ENCODE results near the gene ABCA12. TPM values are rescaled to one million over a fixed set of nuclear protein-coding genes. Genes with fewer than 3 reads are reported as not detected.
A peak's percentile ranks its signal among the peaks of the same experiment; 100 is the strongest.

ABCA12 gene
- total RNA-seq, 2 donors from 2014 or later, result 0.07 TPM; not detected in 1

DNA sequence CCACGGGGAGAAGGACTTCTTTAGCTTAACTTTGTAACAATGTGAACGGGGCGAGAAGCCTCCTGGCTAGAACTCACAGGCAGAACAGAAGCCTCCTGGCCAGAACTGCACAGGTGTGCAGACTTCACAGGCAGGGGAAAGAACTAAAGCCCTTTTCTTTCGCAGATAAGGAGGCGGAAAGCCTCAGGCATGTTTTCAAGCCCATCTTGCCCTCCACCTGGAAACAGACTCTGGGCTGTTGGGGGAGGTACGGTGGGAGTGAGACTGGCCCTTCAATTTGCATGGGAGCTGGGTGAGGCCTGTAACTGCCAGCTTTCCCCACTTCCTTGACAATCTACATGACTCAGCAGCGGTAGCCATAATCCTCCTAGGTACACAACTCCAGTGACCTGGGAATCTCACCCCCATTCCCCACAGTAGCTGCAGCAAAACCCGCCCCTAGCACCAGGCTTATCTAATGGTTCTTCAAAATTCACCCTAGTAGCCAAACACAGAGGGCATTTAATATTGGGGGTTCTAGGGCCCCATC, 22.9 kb upstream of the ABCA12 start:
- no peak overlapping the region for H3K4me3 Mint-ChIP-seq
- TF ChIP-seq, protein P1, sequence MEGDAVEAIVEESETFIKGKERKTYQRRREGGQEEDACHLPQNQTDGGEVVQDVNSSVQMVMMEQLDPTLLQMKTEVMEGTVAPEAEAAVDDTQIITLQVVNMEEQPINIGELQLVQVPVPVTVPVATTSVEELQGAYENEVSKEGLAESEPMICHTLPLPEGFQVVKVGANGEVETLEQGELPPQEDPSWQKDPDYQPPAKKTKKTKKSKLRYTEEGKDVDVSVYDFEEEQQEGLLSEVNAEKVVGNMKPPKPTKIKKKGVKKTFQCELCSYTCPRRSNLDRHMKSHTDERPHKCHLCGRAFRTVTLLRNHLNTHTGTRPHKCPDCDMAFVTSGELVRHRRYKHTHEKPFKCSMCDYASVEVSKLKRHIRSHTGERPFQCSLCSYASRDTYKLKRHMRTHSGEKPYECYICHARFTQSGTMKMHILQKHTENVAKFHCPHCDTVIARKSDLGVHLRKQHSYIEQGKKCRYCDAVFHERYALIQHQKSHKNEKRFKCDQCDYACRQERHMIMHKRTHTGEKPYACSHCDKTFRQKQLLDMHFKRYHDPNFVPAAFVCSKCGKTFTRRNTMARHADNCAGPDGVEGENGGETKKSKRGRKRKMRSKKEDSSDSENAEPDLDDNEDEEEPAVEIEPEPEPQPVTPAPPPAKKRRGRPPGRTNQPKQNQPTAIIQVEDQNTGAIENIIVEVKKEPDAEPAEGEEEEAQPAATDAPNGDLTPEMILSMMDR (conservative IDR thresholded peaks at IDR 0.05), result no peak
- peak overlapping the region; percentile 23 for H3K27ac Mint-ChIP-seq
- H3K36me3 Mint-ChIP-seq (ENCODE audit: low read depth), result peaks cover 2% of the 10 kb centered on the region
- DNase-seq, result peak; percentile 50
- H3K4me1 ChIP-seq (ENCODE audit: control insufficient read depth, insufficient read depth, low read length), result no peaks in the 10 kb centered on the region
- H3K27ac ChIP-seq (ENCODE audit: low read depth, low read length), result no peak overlapping the region
- H3K4me3 ChIP-seq (ENCODE audit: low read length), result no peak overlapping the region
- H3K9ac ChIP-seq (ENCODE audit: extremely low read depth, low read length, poor library complexity, severe bottlenecking), result no peak overlapping the region
- no peaks in the 10 kb centered on the region for H3K27me3 ChIP-seq (ENCODE audit: control insufficient read depth, insufficient read depth, low read length, poor library complexity, severe bottlenecking)
- no peaks in the 10 kb centered on the region for H3K4me1 Mint-ChIP-seq
- WGBS, 2 experiments (ENCODE audit: insufficient coverage in 1 of 2, insufficient read length in 1 of 2), result 95 to 100% methylated on average over 1 to 8 of the region's 8 CpGs
- no peaks in the 10 kb centered on the region for H3K27me3 Mint-ChIP-seq (ENCODE audit: insufficient read depth)
- no peaks in the 10 kb centered on the region for H3K9me3 ChIP-seq (ENCODE audit: control insufficient read depth, low read length)
- H3K9me3 Mint-ChIP-seq, result peaks cover 37% of the 10 kb centered on the region
- H3K36me3 ChIP-seq (ENCODE audit: control insufficient read depth, insufficient read depth, low read length), result no peaks in the 10 kb centered on the region

DNA sequence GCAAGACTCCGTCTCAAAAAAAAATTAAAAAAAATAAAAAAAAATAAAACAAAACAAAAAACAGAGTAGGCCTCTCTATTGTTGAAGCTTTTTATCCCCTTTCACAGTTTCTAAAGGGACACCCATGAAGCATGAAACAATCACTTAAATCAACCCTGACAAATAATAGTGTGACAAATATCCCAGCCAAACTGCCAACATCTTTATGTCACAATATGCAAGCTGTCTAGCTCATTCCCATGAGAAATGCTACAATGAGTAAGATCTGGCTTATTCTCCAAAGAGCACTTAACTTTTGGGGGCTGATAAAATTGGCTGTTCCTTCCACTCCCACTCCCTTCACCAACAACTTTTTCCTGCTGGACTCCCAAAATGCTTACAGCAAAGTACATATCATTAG, 21.7 kb upstream of the ABCA12 start:
- Histone ChIP-seq H3K36me3 (ENCODE audit: control insufficient read depth, insufficient read depth, low read length) (no peaks in the 10 kb centered on the region), H3K9ac (ENCODE audit: extremely low read depth, low read length, poor library complexity, severe bottlenecking) (no peak overlapping the region), H3K27me3 (ENCODE audit: control insufficient read depth, insufficient read depth, low read length, poor library complexity, severe bottlenecking) (no peaks in the 10 kb centered on the region), H3K4me3 (ENCODE audit: low read length) (no peak overlapping the region), H3K4me1 (ENCODE audit: control insufficient read depth, insufficient read depth, low read length) (no peaks in the 10 kb centered on the region), H3K9me3 (ENCODE audit: control insufficient read depth, low read length) (no peaks in the 10 kb centered on the region), H3K27ac (ENCODE audit: low read depth, low read length) (no peak overlapping the region)
- Mint-ChIP-seq H3K4me1 (no peaks in the 10 kb centered on the region), H3K9me3 (peaks cover 35% of the 10 kb centered on the region), H3K27me3 (ENCODE audit: insufficient read depth) (no peaks in the 10 kb centered on the region), H3K27ac (no peak overlapping the region), H3K4me3 (no peak overlapping the region), H3K36me3 (ENCODE audit: low read depth) (peaks cover 2% of the 10 kb centered on the region)
- WGBS, 2 experiments (ENCODE audit: insufficient coverage in 1 of 2, insufficient read length in 1 of 2), result no CpG with 5 or more reads among the region's 1 CpG
- DNase-seq, result no peak
- TF ChIP-seq, protein P1 (conservative IDR thresholded peaks at IDR 0.05), result no peak

DNA sequence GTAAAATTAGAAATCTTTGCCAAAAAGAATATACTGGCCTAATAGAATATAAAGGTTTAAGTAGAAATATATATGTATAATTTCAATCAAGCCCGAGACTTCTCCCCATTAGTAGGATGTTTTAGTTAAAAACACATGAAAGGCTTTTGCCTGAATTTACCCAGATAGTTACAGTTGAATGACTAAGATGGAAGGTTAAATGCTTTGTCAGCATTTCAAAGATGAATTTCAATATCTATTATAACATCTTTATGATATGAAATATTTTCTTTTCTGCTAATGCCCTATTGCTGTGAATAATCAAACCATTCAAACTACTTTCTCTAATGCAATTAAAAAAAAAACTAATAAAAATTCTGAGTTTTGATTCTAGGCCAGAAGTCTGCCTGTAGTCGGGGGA, 18.0 kb upstream of the ABCA12 start:
- no peaks in the 10 kb centered on the region for H3K27me3 ChIP-seq (ENCODE audit: control insufficient read depth, insufficient read depth, low read length, poor library complexity, severe bottlenecking)
- no peak overlapping the region for H3K27ac ChIP-seq (ENCODE audit: low read depth, low read length)
- H3K4me1 ChIP-seq (ENCODE audit: control insufficient read depth, insufficient read depth, low read length), result no peaks in the 10 kb centered on the region
- Mint-ChIP-seq H3K27me3 (ENCODE audit: insufficient read depth) (no peaks in the 10 kb centered on the region), H3K27ac (no peak overlapping the region), H3K4me1 (no peaks in the 10 kb centered on the region), H3K36me3 (ENCODE audit: low read depth) (no peaks in the 10 kb centered on the region), H3K4me3 (no peak overlapping the region), H3K9me3 (peaks cover 6% of the 10 kb centered on the region)
- 86 to 95% methylated on average over 1 to 2 of the region's 2 CpGs for WGBS, 2 experiments (ENCODE audit: insufficient coverage in 1 of 2, insufficient read length in 1 of 2)
- H3K9ac ChIP-seq (ENCODE audit: extremely low read depth, low read length, poor library complexity, severe bottlenecking), result no peak overlapping the region
- DNase-seq, result no peak
- H3K9me3 ChIP-seq (ENCODE audit: control insufficient read depth, low read length), result no peaks in the 10 kb centered on the region
- no peak overlapping the region for H3K4me3 ChIP-seq (ENCODE audit: low read length)
- TF ChIP-seq, protein P1 (conservative IDR thresholded peaks at IDR 0.05), result no peak
- no peaks in the 10 kb centered on the region for H3K36me3 ChIP-seq (ENCODE audit: control insufficient read depth, insufficient read depth, low read length)

Data from endodermal cell (in vitro differentiated cells).